ENCODE data around the gene MITF. TPM values are rescaled to one million over a fixed set of nuclear protein-coding genes. Genes with fewer than 3 reads are reported as not detected.

The MITF gene
- total and polyA plus RNA-seq, 9 donors = 5.7 to 9.6 (median 7.4) TPM

GRCh38 chr3:69880069-69880640 is 140.9 kb downstream of the MITF start:
- Histone ChIP-seq H3K4me3 (ENCODE audit: low read length) (no peak overlapping the region), H3K36me3 (ENCODE audit: control insufficient read depth, insufficient read depth, low read length) (no peaks in the 10 kb centered on the region), H3K9me3 (replicated peaks; ENCODE audit: control insufficient read depth, low read depth, low read length) (no peaks in the 10 kb centered on the region), H3K27ac (ENCODE audit: low read length) (no peak overlapping the region), H3K27me3 (ENCODE audit: control insufficient read depth, insufficient read depth, low read length) (no peaks in the 10 kb centered on the region), H3K4me1 (ENCODE audit: control insufficient read depth, insufficient read depth, low read length) (no peaks in the 10 kb centered on the region)
- no peak for DNase-seq
- no CpG with 5 or more reads among the region's 4 CpGs for WGBS (ENCODE audit: insufficient coverage)

- Histone ChIP-seq H3K36me3 (ENCODE audit: control insufficient read depth, insufficient read depth, low read length) (no peaks in the 10 kb centered on the region), H3K27ac (ENCODE audit: low read length) (no peak overlapping the region), H3K9me3 (replicated peaks; ENCODE audit: control insufficient read depth, low read depth, low read length) (no peaks in the 10 kb centered on the region), H3K4me1 (ENCODE audit: control insufficient read depth, insufficient read depth, low read length) (no peaks in the 10 kb centered on the region), H3K4me3 (ENCODE audit: low read length) (no peak overlapping the region), H3K27me3 (ENCODE audit: control insufficient read depth, insufficient read depth, low read length) (no peaks in the 10 kb centered on the region)
- WGBS (ENCODE audit: insufficient coverage) = no CpG with 5 or more reads among the region's 1 CpG
- no peak for DNase-seq
These were observed 141.8 kb downstream of the MITF start for GRCh38 chr3:69881051-69881450.

- no peak overlapping the region for H3K4me3 ChIP-seq (ENCODE audit: low read length)
- no peak overlapping the region for H3K27ac ChIP-seq (ENCODE audit: low read length)
- WGBS (ENCODE audit: insufficient coverage) = no CpG with 5 or more reads among the region's 5 CpGs
- no peaks in the 10 kb centered on the region for H3K9me3 ChIP-seq (replicated peaks; ENCODE audit: control insufficient read depth, low read depth, low read length)
- no peaks in the 10 kb centered on the region for H3K27me3 ChIP-seq (ENCODE audit: control insufficient read depth, insufficient read depth, low read length)
- no peak for DNase-seq
- H3K4me1 ChIP-seq (ENCODE audit: control insufficient read depth, insufficient read depth, low read length) = no peaks in the 10 kb centered on the region
- H3K36me3 ChIP-seq (ENCODE audit: control insufficient read depth, insufficient read depth, low read length) = no peaks in the 10 kb centered on the region
These were observed 142.6 kb downstream of the MITF start for GRCh38 chr3:69881756-69882428.

- 18% methylated on average over 1 of the region's 4 CpGs for WGBS (ENCODE audit: insufficient coverage)
- H3K27ac ChIP-seq (ENCODE audit: low read length) = no peak overlapping the region
These were observed 143.3 kb downstream of the MITF start for GRCh38 chr3:69882560-69882959.

GRCh38 chr3:69888040-69888942 is 149.0 kb downstream of the MITF start:
- DNase-seq = no peak
- H3K27ac ChIP-seq (ENCODE audit: low read length) = no peak overlapping the region
- WGBS (ENCODE audit: insufficient coverage) = 40% methylated on average over 1 of the region's 13 CpGs
- H3K4me1 ChIP-seq (ENCODE audit: control insufficient read depth, insufficient read depth, low read length) = no peaks in the 10 kb centered on the region
- H3K36me3 ChIP-seq (ENCODE audit: control insufficient read depth, insufficient read depth, low read length) = no peaks in the 10 kb centered on the region
- no peak overlapping the region for H3K4me3 ChIP-seq (ENCODE audit: low read length)
- no peaks in the 10 kb centered on the region for H3K9me3 ChIP-seq (replicated peaks; ENCODE audit: control insufficient read depth, low read depth, low read length)
- no peaks in the 10 kb centered on the region for H3K27me3 ChIP-seq (ENCODE audit: control insufficient read depth, insufficient read depth, low read length)

More at GRCh38 chr3:69882560-69882959, 143.3 kb downstream of the MITF start:
- no peaks in the 10 kb centered on the region for H3K27me3 ChIP-seq (ENCODE audit: control insufficient read depth, insufficient read depth, low read length)
- no peaks in the 10 kb centered on the region for H3K9me3 ChIP-seq (replicated peaks; ENCODE audit: control insufficient read depth, low read depth, low read length)
- no peaks in the 10 kb centered on the region for H3K4me1 ChIP-seq (ENCODE audit: control insufficient read depth, insufficient read depth, low read length)
- no peak overlapping the region for H3K4me3 ChIP-seq (ENCODE audit: low read length)
- H3K36me3 ChIP-seq (ENCODE audit: control insufficient read depth, insufficient read depth, low read length) = no peaks in the 10 kb centered on the region
- DNase-seq = no peak

GRCh38 chr3:69888943-69889315 is 149.7 kb downstream of the MITF start:
- Histone ChIP-seq H3K36me3 (ENCODE audit: control insufficient read depth, insufficient read depth, low read length) (no peaks in the 10 kb centered on the region), H3K4me3 (ENCODE audit: low read length) (no peak overlapping the region), H3K4me1 (ENCODE audit: control insufficient read depth, insufficient read depth, low read length) (no peaks in the 10 kb centered on the region), H3K27me3 (ENCODE audit: control insufficient read depth, insufficient read depth, low read length) (no peaks in the 10 kb centered on the region), H3K27ac (ENCODE audit: low read length) (no peak overlapping the region), H3K9me3 (replicated peaks; ENCODE audit: control insufficient read depth, low read depth, low read length) (no peaks in the 10 kb centered on the region)
- 80% methylated on average over 1 of the region's 3 CpGs for WGBS (ENCODE audit: insufficient coverage)
- no peak for DNase-seq

- no peak overlapping the region for H3K27ac ChIP-seq (ENCODE audit: low read length)
- WGBS (ENCODE audit: insufficient coverage) = 100% methylated on average over 1 of the region's 4 CpGs
- H3K4me3 ChIP-seq (ENCODE audit: low read length) = no peak overlapping the region
- no peak for DNase-seq
- H3K4me1 ChIP-seq (ENCODE audit: control insufficient read depth, insufficient read depth, low read length) = no peaks in the 10 kb centered on the region
- no peaks in the 10 kb centered on the region for H3K27me3 ChIP-seq (ENCODE audit: control insufficient read depth, insufficient read depth, low read length)
- no peaks in the 10 kb centered on the region for H3K36me3 ChIP-seq (ENCODE audit: control insufficient read depth, insufficient read depth, low read length)
- no peaks in the 10 kb centered on the region for H3K9me3 ChIP-seq (replicated peaks; ENCODE audit: control insufficient read depth, low read depth, low read length)
These were observed 150.8 kb downstream of the MITF start for GRCh38 chr3:69890084-69890483.

- H3K4me3 ChIP-seq (ENCODE audit: low read length) = no peak overlapping the region
- H3K36me3 ChIP-seq (ENCODE audit: control insufficient read depth, insufficient read depth, low read length) = no peaks in the 10 kb centered on the region
- no peaks in the 10 kb centered on the region for H3K4me1 ChIP-seq (ENCODE audit: control insufficient read depth, insufficient read depth, low read length)
- H3K9me3 ChIP-seq (replicated peaks; ENCODE audit: control insufficient read depth, low read depth, low read length) = no peaks in the 10 kb centered on the region
- no CpG with 5 or more reads among the region's 2 CpGs for WGBS (ENCODE audit: insufficient coverage)
- H3K27ac ChIP-seq (ENCODE audit: low read length) = no peak overlapping the region
- no peak for DNase-seq
- no peaks in the 10 kb centered on the region for H3K27me3 ChIP-seq (ENCODE audit: control insufficient read depth, insufficient read depth, low read length)
These were observed 151.4 kb downstream of the MITF start for GRCh38 chr3:69890691-69891090.

- WGBS (ENCODE audit: insufficient coverage) = 67% methylated on average over 1 of the region's 4 CpGs
These were observed 153.4 kb downstream of the MITF start for GRCh38 chr3:69892706-69893105.

GRCh38 chr3:69893274-69893673 is 154.0 kb downstream of the MITF start:
- no peak for DNase-seq
- no CpG with 5 or more reads among the region's 4 CpGs for WGBS (ENCODE audit: insufficient coverage)
- H3K9me3 ChIP-seq (replicated peaks; ENCODE audit: control insufficient read depth, low read depth, low read length) = no peaks in the 10 kb centered on the region
- H3K4me3 ChIP-seq (ENCODE audit: low read length) = no peak overlapping the region
- H3K36me3 ChIP-seq (ENCODE audit: control insufficient read depth, insufficient read depth, low read length) = no peaks in the 10 kb centered on the region
- H3K27me3 ChIP-seq (ENCODE audit: control insufficient read depth, insufficient read depth, low read length) = no peaks in the 10 kb centered on the region
- no peak overlapping the region for H3K27ac ChIP-seq (ENCODE audit: low read length)
- H3K4me1 ChIP-seq (ENCODE audit: control insufficient read depth, insufficient read depth, low read length) = no peaks in the 10 kb centered on the region

More at GRCh38 chr3:69892706-69893105, 153.4 kb downstream of the MITF start:
- H3K4me1 ChIP-seq (ENCODE audit: control insufficient read depth, insufficient read depth, low read length) = no peaks in the 10 kb centered on the region
- H3K36me3 ChIP-seq (ENCODE audit: control insufficient read depth, insufficient read depth, low read length) = no peaks in the 10 kb centered on the region
- no peak overlapping the region for H3K4me3 ChIP-seq (ENCODE audit: low read length)
- H3K9me3 ChIP-seq (replicated peaks; ENCODE audit: control insufficient read depth, low read depth, low read length) = no peaks in the 10 kb centered on the region
- no peak overlapping the region for H3K27ac ChIP-seq (ENCODE audit: low read length)
- H3K27me3 ChIP-seq (ENCODE audit: control insufficient read depth, insufficient read depth, low read length) = no peaks in the 10 kb centered on the region
- DNase-seq = no peak

Data from muscle of leg (tissue), 11 donors.